GM21737 (cell line): Measurements from ENCODE around the gene FILIP1L.
"Not testable (repeated sequence)": the region's sequence is repeated elsewhere in the genome, so short reads cannot be mapped to it uniquely, and the experiment has no call there.

ENCODE experiments used
- ATAC-seq: cut with Tn5 transposase; IDR thresholded peaks from one replicate; pipeline ENCODE4 v1.9.1; 2021; ENCODE audit warnings: mild to moderate bottlenecking, moderate library complexity; ENCODE audit not compliant: unreplicated experiment

The FILIP1L gene

GRCh38 chr3:100075851-100076730, 38.2 kb downstream of the FILIP1L start:
- ATAC-seq = no peak

DNA sequence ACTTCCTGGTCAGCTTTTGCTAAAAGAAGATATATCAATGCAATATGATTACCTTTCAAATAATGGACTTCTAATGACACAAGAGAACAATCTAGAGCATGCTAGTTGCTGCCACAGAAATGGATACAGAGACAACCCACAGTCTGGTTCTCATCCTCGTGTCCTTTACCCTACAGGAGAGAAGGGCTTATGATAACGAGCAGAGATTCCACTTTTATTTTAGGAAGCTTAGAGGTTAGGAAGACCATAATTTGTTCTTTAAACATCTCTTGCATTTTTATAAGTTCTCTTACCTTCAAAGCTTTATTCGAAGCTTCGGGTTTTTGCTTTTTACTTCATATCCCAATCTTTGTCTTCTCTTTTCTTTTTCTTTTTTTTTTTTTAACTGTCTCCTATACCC, 39.1 kb downstream of the FILIP1L start:
- no peak for ATAC-seq

GRCh38 chr3:100073714-100074307, 40.5 kb downstream of the FILIP1L start:
- ATAC-seq = no peak

- no peak for ATAC-seq
These were observed 41.1 kb downstream of the FILIP1L start for GRCh38 chr3:100073049-100073713.

- no peak for ATAC-seq
These were observed 41.8 kb downstream of the FILIP1L start for GRCh38 chr3:100072326-100073048.

- ATAC-seq = no peak
These were observed 44.8 kb downstream of the FILIP1L start for GRCh38 chr3:100069472-100069871.

DNA sequence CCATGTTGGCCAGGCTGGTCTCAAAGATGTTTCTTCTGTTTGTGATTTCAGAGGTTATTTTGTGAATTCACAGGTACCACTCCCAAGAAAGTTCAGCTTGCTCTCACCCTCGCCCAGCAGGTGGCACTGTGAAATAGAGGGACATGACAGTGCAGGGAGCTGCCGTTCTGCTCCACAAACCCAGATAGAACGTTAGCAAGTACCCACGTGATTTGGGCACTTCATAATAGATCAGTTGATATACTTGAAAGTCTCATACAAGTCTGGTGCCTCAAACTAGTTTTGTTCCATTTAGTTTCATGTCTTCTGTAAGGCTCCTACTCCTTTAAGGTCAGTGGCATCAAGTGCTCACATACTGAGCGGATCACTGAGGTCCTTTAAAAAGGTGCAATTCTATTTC, 45.5 kb downstream of the FILIP1L start:
- no peak for ATAC-seq

- no peak for ATAC-seq
These were observed 46.7 kb downstream of the FILIP1L start for GRCh38 chr3:100067589-100067988.

GRCh38 chr3:100063929-100064461, 50.3 kb downstream of the FILIP1L start:
- no peak for ATAC-seq

DNA sequence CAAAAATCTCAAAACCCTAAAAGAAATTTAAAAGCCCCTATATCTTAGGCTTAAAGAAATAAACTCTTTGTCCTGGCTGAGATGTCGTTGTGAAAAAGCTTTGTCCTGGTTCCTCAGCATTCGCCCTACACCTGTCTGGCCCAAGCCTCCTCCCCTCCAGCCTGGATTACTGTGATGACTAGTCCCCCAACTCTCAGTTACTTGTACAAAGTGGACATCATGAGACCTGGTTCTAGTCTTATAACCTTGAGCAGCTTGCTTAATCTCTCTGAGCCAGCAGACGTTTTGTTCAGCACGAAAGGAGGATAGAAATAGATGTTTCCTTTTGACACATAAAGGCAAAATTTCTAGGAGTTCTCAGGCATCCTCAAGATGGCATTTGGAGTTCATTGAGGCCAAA, 51.6 kb downstream of the FILIP1L start:
- no peak for ATAC-seq

DNA sequence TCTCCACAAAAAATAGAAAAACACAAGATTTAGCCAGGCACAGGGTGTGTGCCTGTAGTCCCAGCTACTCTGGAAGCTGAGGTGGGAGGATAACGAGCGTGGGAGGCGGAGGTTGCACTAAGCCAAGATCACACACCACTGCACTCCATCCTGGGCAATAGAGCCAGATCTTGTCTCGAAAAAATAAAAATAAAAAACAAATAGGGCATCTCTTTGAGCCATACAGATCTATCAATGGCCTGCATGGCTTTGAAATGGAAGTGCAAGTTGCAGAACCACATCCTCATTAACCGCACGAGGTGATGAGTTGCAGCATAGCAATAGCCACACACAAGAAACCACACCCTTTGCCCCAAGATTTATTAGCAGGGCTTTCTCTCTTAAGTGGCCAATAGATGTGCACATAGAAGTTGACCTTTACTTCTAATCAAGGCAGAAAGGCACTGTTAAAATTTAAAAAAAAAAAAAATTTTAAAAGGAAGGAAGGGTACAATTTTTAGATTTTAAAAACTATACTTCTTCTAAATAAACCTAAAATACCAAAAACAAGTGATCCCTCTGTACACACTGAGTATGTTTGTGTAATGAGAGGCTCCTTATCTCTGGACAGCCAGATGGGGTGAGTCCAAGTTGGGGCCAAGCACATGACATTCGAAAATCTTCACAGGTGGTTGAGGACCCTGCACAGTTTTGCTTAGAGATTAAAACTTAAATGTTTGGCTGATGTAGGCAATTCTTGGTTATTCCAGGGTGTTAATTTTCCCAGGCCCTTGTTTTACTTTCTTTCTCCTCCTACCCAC, 53.4 kb downstream of the FILIP1L start:
- no peak for ATAC-seq

- no peak for ATAC-seq
These were observed 54.8 kb downstream of the FILIP1L start for GRCh38 chr3:100059472-100059871.

GRCh38 chr3:100057716-100058575, 56.4 kb downstream of the FILIP1L start:
- no peak for ATAC-seq

DNA sequence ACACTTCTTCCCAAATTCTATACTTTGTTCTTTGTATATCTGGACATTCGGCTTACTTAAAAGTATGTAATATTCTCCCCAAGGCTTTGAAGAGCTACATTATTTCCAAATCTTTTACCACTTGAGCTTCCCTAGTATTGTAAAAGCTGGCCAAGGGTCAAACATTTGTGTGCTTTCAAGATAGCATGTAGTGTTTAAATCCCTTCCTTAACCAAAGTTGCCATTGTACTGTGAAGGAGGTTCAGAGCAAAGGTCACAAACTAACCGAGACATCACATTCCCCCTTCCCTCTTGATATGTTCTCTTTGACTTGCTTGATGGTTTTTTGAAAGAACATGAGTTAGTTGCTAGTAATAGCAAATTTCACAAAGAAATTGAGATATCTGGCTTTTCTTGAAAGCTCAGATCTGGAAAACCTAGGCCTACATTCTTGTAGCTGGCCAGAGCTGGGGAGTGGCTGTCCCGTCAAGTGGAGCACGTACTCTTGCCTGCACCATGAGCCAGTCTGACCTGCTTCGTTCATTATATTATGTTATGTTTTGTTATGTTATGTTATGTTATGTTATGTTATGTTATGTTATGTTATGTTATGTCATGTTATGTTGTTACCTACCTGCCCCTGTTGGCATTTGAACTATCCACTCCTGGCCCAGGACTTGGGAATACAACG, 60.2 kb downstream of the FILIP1L start:
- ATAC-seq = no peak

DNA sequence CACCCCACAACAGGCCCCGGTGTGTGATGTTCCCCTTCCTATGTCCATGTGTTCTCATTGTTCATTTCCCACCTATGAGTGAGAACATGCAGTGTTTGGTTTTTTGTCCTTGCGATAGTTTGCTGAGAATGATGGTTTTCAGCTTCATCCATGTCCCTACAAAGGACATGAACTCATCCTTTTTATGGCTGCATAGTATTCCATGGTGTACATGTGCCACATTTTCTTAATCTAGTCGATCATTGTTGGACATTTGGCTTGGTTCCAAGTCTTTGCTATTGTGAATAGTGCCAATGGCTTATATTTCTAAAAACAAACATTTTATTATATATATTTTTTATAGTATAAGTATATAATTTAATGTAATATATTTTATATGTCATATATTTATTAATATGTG, 62.8 kb downstream of the FILIP1L start:
- ATAC-seq = not testable (repeated sequence)

DNA sequence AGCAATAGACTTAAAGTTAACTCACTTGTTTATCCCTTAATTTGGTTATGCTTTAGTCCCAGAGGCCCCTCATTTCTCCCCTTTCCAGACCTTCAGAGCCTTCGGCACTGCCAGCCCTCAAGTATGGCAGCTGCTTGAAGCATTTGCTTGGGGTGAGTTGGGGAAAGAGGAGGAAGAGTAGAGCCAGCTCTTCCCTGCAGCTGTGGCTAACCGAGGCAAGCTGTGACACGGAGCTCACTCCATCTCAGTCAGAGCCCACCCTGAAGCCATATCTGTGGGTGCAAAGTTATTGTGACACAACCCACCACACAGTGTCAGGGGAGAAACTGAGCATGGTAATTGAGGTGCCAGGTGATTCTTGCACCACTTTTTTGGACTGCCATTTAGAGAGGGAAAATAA, 66.1 kb downstream of the FILIP1L start:
- ATAC-seq = no peak

GRCh38 chr3:100047455-100048141, 66.7 kb downstream of the FILIP1L start:
- ATAC-seq = peak; percentile 76

GRCh38 chr3:100046986-100047385, 67.3 kb downstream of the FILIP1L start:
- ATAC-seq = no peak
